Measurements from ENCODE around the gene GGTLC2.
"Not testable (repeated sequence)": the region's sequence is repeated elsewhere in the genome, so short reads cannot be mapped to it uniquely, and the experiment has no call there.

Gene GGTLC2

DNA sequence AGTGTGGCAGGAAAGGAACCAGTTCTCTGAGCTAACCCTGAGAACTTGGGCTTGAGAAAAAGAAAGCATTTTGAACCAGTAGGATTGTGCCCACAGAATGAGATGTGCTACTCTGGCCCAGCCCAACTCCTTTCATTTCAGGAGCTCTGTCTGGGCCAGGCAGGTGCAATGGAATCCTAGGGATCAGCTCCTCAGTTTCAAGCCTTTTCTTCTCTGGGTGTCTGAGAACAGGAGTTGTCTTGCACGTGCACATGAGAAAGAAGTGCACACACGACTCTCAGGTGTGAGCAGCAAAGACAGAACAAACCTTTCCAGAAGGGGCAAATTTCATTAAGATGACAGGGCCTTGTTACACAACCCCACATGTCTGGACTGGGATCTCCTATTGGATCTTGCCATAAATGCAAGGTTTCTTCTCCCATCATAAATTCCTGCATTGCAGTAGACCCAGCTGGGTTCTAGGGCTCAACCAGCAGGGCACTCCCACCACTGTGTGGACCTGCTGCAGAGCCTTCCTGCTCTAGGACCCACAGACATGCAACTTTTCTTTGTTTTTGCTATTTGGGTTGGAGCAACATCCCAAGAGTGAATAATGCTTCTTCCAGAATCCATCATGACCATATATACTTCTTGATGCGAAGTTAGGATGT is 24.5 kb upstream of the GGTLC2 start:
- Mint-ChIP-seq H3K27me3 (no peaks in the 10 kb centered on the region), H3K9me3 (peaks cover 5% of the 10 kb centered on the region), H3K4me3 (no peak overlapping the region), H3K36me3 (no peaks in the 10 kb centered on the region), H3K27ac (no peak overlapping the region), H3K4me1 (peaks cover 18% of the 10 kb centered on the region)
- no peak for ATAC-seq

DNA sequence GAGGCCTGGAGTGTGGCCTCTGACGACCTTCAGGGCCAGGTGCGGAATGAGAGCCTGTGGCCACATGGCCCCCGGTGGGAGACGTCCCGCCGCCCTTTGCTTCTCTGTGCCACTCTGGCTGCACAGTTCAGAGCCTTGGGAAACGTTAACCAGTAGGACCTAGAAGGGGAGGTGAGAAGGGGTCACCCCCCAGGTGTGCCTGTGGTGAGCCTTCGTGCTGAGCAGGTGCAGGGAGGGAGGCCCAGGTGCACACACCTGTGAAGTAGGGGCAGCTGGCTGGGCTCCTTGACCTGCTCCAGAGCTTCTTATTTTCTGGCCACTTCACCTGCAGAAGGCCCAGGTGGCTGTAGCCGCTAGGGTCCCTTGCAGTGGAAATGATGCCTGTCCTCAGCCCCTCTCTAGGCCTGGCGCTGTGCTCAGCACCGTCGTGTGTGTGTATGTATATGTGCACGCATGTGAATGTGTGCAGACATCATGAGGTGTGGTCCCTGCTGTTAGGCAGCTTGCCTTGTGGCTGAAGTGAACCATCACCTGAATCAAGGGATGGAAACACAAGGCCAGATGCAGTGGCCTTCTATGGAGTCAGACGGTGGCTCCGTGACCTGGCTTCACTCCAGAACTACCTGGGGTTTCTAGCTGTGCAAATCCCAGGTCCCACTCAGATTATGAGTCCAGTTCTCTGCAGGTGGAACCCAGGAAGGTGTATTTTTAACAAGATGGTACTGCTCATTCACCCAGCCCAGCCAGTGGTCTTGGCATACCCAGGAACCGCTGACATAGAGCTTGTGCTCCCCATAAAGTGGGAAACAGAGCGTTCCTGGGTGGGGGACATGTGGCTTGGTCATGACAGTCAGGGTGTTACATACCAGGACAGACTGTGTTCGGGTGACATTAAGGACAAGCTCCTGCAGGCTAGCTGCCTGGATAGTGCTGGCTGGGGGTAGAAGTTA is 15.6 kb upstream of the GGTLC2 start:
- H3K36me3 Mint-ChIP-seq, H3K4me1 Mint-ChIP-seq, H3K4me3 Mint-ChIP-seq, H3K9me3 Mint-ChIP-seq, H3K27ac Mint-ChIP-seq, H3K27me3 Mint-ChIP-seq: not testable (repeated sequence)
- peak; percentile 8 for ATAC-seq

DNA sequence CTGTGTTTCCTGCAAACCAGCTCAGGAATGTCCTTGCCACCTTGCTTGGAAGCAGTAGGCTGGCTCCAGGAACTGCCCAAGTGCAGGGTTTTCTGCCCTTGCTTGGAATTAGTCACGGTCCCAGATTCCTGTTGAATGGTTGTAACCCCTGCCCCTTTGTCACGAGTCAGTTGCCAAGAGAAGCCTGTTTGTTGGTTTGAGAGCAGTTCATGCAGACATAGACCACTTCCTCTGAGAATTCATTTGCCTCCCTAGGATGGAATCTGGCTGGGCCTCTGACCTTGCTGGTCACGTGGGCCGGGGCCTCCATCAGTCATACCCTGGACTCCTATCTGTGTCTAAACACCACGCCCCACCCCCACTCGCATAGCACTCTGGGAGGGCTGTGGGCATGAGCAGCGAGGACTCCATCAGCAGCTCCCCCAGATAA is 13.2 kb upstream of the GGTLC2 start:
- not testable (repeated sequence) for H3K36me3 Mint-ChIP-seq, H3K4me1 Mint-ChIP-seq, ATAC-seq, H3K27me3 Mint-ChIP-seq, H3K27ac Mint-ChIP-seq, H3K9me3 Mint-ChIP-seq, H3K4me3 Mint-ChIP-seq

DNA sequence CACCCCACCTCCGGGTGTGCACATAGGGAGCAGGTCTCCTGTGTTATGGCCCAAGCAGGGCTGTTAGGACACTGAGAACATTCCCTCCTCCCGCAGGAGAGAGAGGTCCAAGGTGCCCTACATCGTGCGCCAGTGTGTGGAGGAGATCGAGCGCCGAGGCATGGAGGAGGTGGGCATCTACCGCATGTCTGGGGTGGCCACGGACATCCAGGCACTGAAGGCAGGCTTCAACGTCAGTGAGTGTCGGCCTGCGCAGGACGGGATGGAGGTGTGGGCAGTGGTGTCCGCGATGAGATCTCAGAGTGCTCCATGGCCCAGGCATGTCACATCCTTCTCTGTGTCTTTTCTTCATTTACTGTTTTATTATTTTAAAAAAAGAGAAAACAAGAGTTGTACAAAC is 12.2 kb upstream of the GGTLC2 start:
- not testable (repeated sequence) for H3K4me3 Mint-ChIP-seq, H3K27me3 Mint-ChIP-seq, H3K27ac Mint-ChIP-seq, H3K36me3 Mint-ChIP-seq, ATAC-seq, H3K9me3 Mint-ChIP-seq, H3K4me1 Mint-ChIP-seq

DNA sequence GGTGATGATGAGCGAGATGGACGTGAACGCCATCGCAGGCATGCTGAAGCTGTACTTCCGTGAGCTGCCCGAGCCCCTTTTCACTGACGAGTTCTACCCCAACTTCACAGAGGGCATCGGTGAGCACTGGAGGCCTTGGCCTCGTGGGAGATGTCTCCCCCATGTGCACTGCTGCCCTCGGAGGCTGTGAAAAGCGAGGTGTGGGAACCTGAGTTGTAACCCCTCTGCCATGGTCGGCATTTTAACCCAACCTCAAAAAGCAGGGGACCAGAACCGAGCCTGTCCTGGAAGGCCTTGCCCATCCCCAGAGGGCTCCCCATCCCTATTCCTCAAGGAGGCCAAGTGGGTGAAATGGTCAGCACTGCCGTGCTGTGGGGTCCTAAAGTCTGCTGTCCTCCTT is 10.9 kb upstream of the GGTLC2 start:
- not testable (repeated sequence) for H3K9me3 Mint-ChIP-seq, ATAC-seq, H3K27me3 Mint-ChIP-seq, H3K4me1 Mint-ChIP-seq, H3K4me3 Mint-ChIP-seq, H3K36me3 Mint-ChIP-seq, H3K27ac Mint-ChIP-seq

DNA sequence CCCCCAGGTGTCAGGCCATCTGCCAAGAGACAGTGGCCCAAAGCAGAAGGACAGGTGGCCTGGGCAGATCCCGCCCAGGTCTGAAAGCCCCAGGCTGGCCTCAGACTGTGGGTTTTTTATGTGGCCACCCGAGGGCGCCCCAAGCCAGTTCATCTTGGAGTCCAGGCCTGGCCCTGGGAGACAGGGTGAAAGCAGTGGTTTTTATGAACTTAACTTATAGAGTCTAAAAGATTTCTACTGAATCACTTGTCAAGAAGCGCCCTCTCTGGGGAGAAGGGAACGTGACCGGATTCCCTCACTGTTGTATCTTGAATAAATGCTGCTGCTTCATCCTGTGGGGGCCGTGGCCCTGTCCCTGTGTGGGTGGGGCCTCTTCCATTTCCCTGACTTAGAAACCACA is 8.2 kb upstream of the GGTLC2 start:
- H3K27me3 Mint-ChIP-seq, H3K27ac Mint-ChIP-seq, H3K4me3 Mint-ChIP-seq, ATAC-seq, H3K4me1 Mint-ChIP-seq, H3K9me3 Mint-ChIP-seq, H3K36me3 Mint-ChIP-seq: not testable (repeated sequence)

DNA sequence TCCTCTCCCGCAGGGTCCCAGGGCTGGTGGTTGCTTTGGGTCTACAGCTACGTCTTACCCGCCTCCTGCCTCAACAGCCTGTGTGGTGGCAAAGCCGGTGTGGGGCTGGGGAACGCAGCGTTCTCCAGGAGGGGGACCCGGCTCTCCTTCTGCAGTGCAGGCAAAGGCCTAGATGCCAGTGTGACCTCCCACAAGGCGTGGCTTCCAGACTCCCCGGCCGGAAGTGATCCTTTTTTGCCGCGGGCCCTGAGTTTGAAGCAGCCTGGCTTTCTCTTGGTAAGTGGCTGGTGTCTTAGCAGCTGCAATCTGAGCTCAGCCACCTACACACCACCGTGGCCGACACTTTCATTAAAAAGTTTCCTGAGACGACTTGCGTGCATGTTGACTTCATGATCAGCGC is 6.1 kb upstream of the GGTLC2 start:
- not testable (repeated sequence) for H3K4me1 Mint-ChIP-seq, H3K36me3 Mint-ChIP-seq, H3K27ac Mint-ChIP-seq, H3K4me3 Mint-ChIP-seq, ATAC-seq, H3K27me3 Mint-ChIP-seq, H3K9me3 Mint-ChIP-seq

DNA sequence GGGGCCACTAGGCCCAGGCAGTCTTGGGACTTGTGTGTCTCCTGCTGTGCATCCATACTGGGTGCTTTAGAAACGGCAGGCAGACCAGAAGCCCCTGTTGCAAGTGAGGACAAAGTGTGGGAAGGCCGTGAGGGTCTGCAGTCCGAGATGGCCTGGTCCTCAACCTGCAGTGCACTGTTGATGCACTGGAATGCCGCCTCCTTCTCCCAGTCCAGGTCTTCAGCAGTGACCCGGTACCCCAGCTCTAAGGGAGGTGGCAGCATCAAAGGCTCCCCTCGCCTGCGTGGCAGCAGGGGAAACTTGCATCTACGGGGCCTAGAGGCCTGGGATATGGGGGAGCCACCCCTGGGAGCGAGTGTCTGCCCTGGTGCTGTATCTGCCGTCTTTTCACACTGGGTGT is 2.2 kb upstream of the GGTLC2 start:
- H3K27me3 Mint-ChIP-seq, H3K4me3 Mint-ChIP-seq, H3K4me1 Mint-ChIP-seq, ATAC-seq, H3K36me3 Mint-ChIP-seq, H3K9me3 Mint-ChIP-seq, H3K27ac Mint-ChIP-seq: not testable (repeated sequence)

DNA sequence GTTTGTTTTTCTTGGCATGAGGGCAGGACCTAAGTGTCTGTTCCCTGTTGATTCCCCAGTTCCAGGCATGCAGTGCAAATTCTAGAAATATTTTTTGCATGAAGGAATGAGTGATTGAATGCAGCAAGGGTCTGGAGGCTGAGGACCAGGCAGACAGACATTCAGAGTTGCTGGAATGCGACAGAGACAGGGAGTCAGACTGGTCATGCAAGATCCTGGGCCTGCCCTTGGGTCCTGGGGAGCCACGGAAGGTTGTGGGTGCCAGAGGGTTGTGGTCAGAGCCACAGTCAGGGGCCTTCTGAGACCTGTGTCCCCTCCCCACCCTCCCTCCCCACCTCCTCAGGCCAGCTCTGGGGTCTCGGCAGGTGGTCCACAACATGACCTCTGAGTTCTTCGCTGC is 1.6 kb downstream of the GGTLC2 start:
- H3K27ac Mint-ChIP-seq, ATAC-seq, H3K36me3 Mint-ChIP-seq, H3K4me1 Mint-ChIP-seq, H3K4me3 Mint-ChIP-seq, H3K27me3 Mint-ChIP-seq, H3K9me3 Mint-ChIP-seq: not testable (repeated sequence)

DNA sequence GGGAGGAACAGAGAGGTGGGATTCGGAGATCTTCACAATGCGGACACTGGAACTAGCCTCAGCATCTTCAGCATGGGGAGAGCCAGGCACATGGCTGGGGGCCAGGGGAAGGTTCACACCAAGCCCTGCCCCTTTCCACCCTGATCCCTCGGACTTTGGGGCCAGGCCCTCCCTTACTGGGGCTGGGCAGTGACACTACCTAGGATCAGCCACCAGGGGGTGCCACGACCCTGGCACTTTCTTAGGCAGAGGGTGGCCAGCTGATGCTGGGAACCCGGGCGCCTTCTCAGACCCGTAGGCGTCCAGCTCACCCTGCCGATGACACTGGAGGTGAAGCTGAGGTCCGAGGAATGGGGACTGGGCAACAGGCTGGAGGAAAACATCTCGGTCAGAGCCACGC is 3.5 kb downstream of the GGTLC2 start:
- not testable (repeated sequence) for ATAC-seq, H3K36me3 Mint-ChIP-seq, H3K4me3 Mint-ChIP-seq, H3K27me3 Mint-ChIP-seq, H3K27ac Mint-ChIP-seq, H3K9me3 Mint-ChIP-seq
- peaks cover 11% of the 10 kb centered on the region for H3K4me1 Mint-ChIP-seq

DNA sequence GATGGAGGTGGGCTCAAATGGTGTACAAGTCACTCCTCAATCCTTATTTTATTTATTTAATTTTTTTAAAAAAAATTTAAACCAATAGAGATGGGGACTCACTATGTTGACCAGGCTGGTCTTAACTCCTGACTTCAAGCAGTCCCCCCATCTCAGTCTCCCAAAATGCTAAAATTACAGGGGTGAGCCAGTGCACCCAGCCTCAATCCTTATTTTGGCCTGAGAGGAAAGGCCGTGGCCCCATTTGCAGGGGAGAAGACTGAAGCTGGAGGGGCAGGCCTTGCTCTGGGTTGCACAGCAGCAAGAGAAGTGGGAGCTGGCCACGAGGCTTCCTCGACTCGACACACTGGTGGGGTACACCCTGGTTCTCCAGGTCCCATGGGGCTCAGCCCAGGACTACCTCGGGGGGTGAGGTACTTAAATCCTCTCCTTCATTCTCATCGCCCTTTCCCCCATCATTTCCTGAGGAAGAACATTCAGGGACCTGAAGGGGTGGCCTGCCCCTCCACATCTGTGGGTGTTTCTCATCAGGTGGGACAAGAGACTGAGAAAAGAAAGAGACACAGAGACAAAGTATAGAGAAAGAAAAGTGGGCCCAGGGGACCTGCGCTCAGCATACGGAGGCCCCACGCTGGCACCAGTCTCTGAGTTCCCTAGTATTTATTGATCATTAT is 4.6 kb downstream of the GGTLC2 start:
- peaks cover 18% of the 10 kb centered on the region for H3K4me1 Mint-ChIP-seq
- H3K27ac Mint-ChIP-seq, H3K36me3 Mint-ChIP-seq, H3K9me3 Mint-ChIP-seq, H3K4me3 Mint-ChIP-seq, H3K27me3 Mint-ChIP-seq, ATAC-seq: not testable (repeated sequence)

DNA sequence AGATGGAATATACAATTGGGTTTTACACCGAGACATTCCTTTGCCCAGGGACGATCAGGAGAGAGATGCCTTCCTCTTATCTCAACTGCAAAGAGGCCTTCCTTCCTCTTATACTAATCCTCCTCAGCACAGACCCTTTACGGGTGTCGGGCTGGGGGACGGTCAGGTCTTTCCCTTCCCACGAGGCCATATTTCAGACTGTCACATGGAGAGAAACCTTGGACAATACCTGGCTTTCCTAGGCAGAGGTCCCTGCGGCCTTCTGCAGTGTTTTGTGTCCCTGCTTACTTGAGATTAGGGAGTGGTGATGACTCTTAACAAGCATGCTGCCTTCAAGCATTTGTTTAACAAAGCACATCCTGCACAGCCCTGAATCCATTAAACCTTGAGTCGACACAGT is 5.3 kb downstream of the GGTLC2 start:
- ATAC-seq, H3K27me3 Mint-ChIP-seq, H3K36me3 Mint-ChIP-seq, H3K4me3 Mint-ChIP-seq, H3K27ac Mint-ChIP-seq, H3K9me3 Mint-ChIP-seq: not testable (repeated sequence)
- H3K4me1 Mint-ChIP-seq: peaks cover 26% of the 10 kb centered on the region

DNA sequence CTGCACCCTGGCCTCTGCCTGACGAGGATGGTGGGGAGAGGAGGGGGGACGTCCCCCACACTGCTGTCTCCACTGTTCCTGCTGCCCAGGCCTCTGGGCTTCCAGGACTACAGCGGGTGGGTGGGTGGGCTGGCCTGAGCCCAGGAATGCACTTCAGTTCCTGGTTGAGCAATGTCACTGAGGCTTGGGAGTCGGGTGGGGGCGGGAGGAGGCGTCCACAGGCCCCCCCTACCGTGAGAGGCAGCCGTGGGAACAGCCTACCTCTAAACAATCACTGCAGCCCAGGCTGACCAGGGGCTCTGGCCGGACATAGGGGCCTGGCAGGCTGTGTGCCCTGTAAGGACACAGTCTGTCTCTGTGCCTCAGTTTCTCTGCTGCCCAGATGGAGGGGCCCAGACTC is 6.0 kb downstream of the GGTLC2 start:
- H3K4me1 Mint-ChIP-seq: peaks cover 32% of the 10 kb centered on the region
- not testable (repeated sequence) for H3K36me3 Mint-ChIP-seq, H3K27ac Mint-ChIP-seq, H3K4me3 Mint-ChIP-seq, ATAC-seq, H3K27me3 Mint-ChIP-seq, H3K9me3 Mint-ChIP-seq

DNA sequence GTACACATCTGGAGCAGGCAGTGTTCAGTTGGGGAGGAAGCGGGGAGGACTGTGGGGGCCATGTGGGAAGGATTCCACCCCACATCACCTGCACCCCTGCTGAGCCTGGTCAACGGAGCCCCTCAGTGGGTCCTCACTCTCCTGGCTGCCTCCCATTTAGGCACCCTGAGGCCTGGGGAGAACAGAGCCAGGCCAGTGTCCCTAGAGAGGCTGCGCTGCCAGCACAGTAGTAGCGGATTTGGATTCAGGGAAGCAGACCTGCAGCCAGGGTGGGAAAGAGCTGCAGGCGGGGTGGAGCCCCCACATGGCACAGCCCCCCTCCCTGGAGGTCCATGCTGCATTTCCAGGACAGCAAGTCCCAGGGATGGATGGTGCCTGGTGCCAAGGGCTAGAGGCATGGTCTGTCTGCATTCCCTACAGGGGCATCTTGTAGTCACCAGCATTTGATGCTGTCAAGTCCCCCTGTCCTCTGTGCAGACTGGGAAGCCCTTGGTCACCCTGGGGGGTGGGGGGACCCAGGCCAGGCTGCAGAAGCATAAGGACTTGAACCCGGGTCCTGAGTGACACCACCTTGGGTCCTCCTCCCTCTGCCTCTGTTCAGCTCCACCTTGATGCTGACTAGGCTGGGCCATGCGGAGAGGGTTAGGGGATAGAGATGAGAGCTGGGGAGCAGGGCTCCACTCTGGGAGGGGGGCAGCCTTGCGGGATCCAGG is 6.5 kb downstream of the GGTLC2 start:
- not testable (repeated sequence) for H3K4me3 Mint-ChIP-seq, H3K27ac Mint-ChIP-seq, H3K9me3 Mint-ChIP-seq, H3K36me3 Mint-ChIP-seq, H3K27me3 Mint-ChIP-seq, ATAC-seq
- peaks cover 32% of the 10 kb centered on the region for H3K4me1 Mint-ChIP-seq

DNA sequence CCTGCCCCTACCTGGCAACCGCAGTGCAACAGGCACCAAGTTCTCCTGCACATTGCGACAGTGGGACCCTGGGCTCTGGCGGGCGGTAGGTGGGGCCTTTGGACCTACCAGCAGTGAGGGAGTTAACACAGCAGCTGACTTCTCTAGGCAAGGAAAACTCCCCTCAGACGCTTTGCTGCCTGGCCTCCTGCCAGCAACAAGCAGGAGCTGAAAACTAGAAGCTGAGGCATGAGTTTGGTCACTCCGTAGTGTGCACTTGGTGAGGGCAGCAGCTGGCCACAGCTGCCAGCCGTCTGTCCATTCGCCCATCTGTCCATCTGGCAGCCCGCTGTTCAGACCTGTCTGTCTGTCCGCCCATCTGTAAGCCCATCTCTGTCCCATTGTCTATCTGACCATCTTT is 7.2 kb downstream of the GGTLC2 start:
- H3K4me1 Mint-ChIP-seq: peaks cover 32% of the 10 kb centered on the region
- not testable (repeated sequence) for H3K27me3 Mint-ChIP-seq, H3K4me3 Mint-ChIP-seq, H3K9me3 Mint-ChIP-seq, H3K36me3 Mint-ChIP-seq, ATAC-seq, H3K27ac Mint-ChIP-seq
